Subcutaneous adipose tissue (tissue), 4 donors: ENCODE measurements around the gene CCDC92. TPM values are rescaled to one million over a fixed set of nuclear protein-coding genes. Genes with fewer than 3 reads are reported as not detected.

ENCODE experiments used
- CTCF ChIP-seq: fragments of 450-650 bp; IDR thresholded peaks from one replicate; pipeline ENCODE4 v1.5.1; 2016; ENCODE audit warnings: low read depth, mild to moderate bottlenecking, control low read depth, antibody characterized with exemption, moderate library complexity
- total RNA-seq, 4 donors: library from RNA; depleted of rRNA; stranded (reverse); fragments of >200 nt; gene quantifications; one replicate each; pipeline ENCODE4 v1.1.0, GENCODE V29; 2016

Gene CCDC92
- total RNA-seq, 4 donors from 2014 or later, result 30.3 to 72.3 (median 37.8) TPM

- no peak for TF ChIP-seq CTCF
Measured at GRCh38 chr12:123948401-123948795, 24.2 kb downstream of the CCDC92 start.

GRCh38 chr12:123946152-123946515, 26.5 kb downstream of the CCDC92 start:
- TF ChIP-seq CTCF, result no peak

GRCh38 chr12:123945287-123946151, 27.1 kb downstream of the CCDC92 start:
- TF ChIP-seq CTCF, result no peak

GRCh38 chr12:123944696-123945095, 27.9 kb downstream of the CCDC92 start:
- TF ChIP-seq CTCF, result no peak

- TF ChIP-seq CTCF, result no peak
Measured at GRCh38 chr12:123943816-123944215, 28.8 kb downstream of the CCDC92 start.

GRCh38 chr12:123942911-123943648, 29.6 kb downstream of the CCDC92 start:
- TF ChIP-seq CTCF, result no peak

GRCh38 chr12:123942238-123942653, 30.4 kb downstream of the CCDC92 start:
- no peak for TF ChIP-seq CTCF
